NCI-H82 treated with DMSO at 0.1 percent for 48 hours (cell line): ENCODE results near the gene CACNA1E.

Experiments
- DNase-seq: peaks from one replicate; lab custom pipeline; 2025; ENCODE audit not compliant: unreplicated experiment; lab: John Stamatoyannopoulos, UW

Gene CACNA1E

DNA sequence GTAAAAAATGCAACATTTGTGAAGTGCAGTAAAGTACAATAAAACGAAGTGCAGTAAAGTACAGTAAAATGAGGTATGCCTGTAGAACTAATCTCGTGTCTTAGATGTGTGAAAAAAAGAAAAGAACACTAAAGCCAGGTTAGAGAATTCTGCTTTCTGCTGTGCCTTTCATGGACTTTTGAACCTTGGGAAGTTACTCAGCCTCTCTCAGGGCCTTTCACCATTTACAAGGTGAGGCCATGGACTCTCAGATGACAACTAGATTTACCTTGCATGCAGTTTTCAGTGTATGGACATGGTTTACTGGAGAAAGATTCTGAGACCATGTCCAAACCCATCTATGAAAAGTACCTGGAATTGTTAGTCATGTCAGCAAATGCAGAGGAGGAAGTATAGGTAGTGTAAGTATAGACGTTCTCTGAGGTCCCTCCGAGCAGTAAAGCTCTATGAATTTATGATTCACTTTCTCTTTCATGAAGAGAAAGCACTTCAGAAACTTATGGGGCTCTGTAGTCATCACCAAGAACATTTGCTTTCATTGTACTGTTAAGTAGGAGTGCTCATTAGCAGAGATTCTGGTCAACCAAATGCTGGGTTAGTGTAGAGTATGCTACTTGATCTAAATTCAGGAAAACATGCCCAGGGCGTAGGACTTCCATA is 143.1 kb downstream of the CACNA1E start:
- no peak for DNase-seq

DNA sequence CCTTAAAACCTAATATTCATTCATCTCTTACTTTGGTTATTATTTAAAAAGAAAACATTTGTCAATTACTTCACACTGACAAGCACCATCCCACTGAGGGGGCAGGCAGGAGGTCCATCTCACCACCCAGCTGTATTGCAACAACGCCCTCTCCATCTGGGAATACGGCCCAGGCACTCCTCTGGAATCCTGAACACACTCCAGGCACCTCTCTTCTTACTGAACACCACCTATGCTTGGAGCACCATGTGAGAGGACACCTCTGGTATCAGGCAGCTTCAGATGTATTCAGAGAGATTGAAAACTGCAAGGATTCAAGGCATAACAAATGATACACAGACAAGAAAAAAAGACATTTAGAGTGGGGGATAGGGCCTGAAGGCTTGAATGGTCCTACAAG is 147.1 kb downstream of the CACNA1E start:
- DNase-seq: no peak

DNA sequence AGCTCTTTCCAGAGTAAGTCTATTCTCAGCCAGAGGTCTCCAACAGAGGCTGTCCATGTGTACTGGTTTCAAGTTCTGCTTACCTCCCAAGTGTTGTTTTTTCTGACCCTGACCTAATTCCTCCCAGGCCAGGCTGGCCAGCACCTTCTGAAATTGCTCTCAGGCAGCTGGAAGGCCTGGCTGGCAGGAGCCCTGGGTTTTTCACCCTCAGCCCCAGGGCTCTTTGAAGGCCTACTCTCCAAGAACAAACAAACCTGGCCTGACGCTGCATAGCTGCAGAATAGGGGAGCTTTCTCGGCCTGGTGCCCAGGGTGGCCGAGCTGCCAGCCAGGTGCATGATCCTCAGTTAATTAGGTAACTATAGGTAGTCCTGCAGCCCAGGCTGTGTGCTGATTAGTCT is 147.5 kb downstream of the CACNA1E start:
- DNase-seq: no peak

DNA sequence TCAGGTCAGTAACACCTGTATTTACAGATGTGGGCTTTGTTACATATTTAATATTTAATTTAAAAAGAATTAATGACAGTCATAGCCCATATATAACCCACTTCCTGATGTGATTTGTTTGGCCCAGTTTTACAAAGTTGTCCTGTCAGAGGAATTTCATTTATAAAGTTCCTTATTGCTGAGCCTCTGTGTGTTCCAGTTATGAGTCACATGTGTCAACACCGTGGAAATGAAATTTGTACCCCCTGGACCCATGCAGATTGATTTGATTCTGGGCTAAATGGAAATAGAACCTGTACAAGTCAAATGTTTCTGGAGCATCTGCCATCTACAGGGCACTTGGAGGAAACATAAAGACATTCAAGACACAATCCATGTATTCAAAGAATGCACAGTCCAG is 149.2 kb downstream of the CACNA1E start:
- DNase-seq: no peak

DNA sequence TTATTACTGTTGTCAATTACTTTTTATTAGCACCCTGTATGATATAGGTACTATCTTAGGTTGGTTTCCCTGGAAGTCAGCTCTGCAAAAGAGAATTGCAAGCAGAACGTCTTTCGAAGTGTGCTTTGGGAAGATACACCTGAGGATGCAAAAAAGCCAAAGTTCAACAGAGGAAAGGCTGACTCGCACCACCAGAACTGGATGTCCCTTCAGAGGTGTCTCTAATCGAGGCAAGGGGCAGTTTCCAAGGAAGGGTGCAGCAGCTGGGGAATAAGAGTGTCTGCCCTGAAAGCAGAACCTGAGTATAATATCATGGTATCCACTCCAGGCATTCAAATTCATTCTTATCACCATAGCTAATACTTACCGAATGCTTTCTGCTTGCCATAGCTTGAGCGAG is 149.6 kb downstream of the CACNA1E start:
- no peak for DNase-seq

DNA sequence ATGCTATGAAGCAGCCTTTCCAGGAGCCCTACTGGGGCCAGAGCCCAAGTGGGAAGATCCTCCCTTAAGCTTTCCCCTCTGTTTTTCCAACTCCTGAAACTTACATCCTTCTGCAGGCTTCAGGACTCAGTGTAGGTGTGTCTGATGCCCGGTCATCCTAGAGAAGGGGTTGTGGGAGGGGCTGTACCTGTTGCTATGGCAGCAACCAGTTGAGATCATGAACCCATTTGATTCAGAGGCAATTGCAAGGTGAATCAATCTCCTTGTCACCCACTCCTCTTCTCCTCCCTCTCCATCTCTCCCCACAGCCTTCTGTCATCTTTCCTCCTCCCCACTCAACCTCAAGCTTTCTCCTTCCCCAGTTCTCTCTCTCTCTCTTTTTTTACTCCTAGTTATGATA is 151.8 kb downstream of the CACNA1E start:
- DNase-seq: no peak

DNA sequence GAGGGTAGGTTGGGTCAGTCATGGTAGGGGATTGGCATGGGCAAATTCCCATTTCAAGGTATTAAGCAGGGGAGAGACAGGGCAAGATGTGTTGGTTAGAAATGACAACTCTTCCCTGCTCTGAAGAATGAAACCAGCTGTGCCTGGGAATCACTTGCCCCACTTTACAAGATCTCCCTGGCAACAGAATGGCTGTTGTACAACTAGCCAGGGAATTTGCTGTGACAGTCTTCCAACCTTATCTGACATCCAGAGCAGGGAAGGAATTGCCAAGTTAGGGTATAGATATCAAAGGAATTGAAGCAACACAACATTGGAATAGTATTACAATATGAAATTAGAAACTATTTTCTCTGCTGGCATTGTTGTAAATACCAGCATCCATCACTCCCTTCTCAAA is 154.7 kb downstream of the CACNA1E start:
- DNase-seq: no peak

DNA sequence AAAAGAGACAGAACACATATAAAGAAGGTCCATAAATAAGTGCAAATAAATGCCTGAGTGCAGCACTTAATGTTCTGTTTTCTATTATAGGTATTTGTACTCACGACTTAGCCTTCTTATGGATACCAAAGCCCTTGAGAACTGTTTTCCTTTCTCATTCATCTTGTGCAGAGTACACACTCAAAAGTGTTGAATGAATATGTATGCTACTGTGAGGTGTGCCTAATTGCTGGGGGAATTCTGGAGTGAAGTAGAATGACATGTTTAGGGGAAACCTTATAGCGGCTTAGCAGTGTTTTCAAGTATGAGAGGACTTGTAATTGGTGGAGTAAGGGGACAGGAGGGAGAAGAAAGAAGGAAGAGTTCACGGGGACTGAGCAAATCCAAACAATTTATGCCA is 157.6 kb downstream of the CACNA1E start:
- DNase-seq: no peak

DNA sequence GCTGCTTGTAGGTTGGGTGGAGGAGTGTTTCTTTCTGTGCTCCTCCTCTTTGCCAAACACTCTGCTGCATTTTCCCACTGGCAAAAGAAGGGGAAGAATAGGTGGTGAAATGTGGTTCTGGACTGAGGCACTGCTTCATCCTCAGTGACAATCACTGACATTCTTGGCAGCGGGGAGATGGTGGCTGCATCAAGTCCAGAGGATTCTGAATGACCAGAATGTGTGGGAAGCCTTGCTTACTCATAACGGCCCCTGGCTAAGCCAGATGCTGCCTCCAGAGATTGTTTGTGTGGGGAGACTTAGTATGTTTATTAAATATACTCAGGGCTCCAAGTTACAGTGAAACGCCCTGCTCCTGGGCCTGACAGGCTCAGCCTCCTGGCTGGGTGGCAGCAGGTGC is 160.3 kb downstream of the CACNA1E start:
- no peak for DNase-seq

DNA sequence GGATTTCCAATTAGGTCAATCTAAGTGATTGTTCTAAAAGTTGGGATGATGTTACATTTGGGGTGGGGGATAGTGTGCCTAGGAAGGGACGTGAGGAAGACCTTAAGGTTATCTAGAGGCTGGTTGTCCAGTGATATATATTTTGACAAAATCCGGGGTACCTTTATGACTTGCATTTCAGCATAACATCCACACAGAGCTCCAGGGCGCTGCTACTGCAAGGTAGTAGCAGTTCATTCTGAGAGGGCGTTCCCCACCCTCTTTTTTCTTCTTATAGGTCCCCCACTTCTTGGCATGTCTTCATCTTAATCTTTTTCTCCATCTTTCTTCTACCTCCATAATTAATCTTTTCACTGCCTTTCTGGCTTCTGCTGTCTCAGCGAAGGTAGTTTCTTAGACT is 161.9 kb downstream of the CACNA1E start:
- DNase-seq: no peak

DNA sequence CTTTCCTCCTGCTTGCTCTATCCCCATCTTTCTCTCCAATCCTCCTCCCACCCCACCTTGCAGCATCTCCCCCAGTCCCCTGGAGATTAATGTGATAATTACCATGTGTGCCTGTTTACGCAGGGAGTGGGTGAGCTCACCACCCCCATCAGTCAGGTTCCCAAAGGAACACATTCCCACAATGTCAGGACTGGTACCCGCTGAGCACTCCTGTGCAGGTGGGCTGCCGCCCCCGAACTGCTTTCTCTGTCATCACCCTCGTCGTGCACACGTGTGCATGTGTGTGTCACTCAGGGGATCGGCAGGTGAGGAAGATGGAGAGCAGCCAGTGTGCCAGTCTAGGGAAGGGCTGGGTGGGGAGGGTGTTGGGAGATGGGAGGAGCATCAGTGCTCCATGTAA is 163.4 kb downstream of the CACNA1E start:
- DNase-seq: no peak

DNA sequence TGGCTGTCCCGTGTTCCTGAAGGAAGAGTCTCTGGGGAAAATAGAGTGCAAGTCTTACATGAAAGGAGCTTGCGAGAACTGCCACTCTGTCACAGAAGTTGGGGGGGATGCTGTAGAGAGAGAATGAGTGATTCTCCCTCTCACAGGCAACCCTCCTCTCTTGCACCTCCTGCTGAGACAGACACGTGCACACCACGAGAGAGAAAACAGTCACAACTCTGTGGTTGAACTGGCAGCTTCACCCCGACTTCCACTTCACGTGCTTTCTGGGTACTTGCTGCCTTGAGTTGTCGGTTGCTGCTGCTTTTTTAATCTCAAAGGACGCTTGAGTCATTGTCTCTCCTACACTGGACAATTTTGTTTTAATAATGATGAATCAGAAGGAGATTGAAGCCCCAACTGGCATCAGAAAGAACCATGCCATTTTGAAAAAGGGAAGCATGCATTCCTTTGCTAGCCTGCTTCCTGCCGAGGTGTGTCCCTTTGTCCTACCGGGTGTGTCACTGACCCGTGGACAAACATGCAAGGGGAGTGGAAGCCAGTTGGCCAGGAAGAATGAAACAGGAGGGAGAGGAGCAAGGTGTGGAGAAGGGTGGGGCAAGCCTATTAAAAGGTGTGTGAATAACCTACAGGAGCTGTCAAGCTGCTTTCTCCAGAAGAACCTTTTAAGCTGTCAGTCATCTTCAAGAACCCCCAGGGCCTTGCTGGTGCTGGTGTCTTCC is 164.2 kb downstream of the CACNA1E start:
- no peak for DNase-seq

DNA sequence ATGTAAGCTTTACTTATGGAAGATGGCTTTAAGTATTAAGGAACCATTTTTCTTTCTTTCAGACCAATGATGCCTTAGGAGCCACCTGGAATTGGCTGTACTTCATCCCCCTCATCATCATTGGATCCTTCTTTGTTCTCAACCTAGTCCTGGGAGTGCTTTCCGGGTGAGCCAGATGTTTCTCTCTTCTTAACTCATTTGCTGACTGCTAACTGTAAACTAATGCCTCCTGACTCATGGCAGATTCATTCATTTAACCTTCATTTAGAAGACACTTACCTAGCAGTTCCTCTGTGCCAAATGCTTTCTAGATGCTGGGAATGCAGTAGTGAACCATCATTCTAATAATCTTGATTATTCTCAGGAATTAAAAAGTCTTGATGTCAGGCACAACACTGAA is 168.0 kb downstream of the CACNA1E start:
- DNase-seq: no peak

DNA sequence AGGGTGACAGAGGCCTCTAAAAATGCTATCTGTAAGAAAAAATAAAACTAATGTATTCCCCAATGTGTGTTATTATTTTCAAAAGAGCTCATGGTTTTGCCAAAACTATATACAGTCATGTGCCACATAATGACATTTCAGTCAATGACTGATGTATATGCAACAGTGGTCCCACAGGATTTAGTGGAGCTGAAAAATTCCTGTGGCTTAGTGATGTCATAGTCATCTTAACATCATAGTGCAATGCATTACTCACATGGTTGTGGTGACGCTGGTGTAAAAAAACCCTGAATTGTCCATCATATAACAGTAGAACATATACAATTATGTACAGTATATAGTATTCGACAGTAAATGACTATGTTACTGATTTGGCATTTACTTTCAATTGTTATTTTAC is 172.4 kb downstream of the CACNA1E start:
- DNase-seq: no peak

DNA sequence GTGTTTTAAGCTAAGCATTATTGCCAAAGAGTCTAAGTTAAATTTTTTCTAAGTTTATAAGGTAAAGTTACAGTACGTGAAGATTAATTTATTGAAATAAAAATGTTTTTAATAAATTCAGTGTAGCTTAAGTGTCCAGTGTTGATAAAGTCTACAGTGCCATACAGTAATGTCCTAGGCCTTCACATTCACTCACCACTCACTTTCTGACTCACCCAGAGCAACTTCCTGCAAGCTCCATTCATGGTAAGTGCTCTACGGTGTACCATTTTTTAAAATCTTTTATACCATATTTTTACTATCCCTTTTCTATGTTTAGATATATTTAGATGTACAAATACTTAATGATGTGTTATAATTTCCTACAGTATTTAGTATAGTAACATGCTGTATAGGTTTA is 173.2 kb downstream of the CACNA1E start:
- DNase-seq: no peak

DNA sequence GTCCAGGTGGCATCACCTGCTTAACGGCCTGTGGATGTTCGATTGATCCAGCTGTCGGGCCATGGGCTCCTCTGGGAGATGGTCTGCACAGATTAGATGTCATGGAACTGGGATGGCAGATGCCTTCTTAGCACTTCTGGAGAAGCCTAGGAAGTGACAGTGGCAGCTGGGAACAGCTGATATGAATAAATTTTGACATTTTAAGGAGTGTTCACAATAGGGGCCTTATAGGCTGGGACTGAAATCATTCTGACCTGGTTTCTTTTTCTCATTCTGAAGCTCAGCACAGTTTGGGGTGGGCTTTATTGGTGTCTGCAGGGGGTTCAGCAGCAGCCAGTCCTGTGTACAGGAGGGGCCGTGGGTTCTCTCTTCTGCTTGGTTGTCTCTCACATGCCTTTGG is 175.3 kb downstream of the CACNA1E start:
- no peak for DNase-seq

DNA sequence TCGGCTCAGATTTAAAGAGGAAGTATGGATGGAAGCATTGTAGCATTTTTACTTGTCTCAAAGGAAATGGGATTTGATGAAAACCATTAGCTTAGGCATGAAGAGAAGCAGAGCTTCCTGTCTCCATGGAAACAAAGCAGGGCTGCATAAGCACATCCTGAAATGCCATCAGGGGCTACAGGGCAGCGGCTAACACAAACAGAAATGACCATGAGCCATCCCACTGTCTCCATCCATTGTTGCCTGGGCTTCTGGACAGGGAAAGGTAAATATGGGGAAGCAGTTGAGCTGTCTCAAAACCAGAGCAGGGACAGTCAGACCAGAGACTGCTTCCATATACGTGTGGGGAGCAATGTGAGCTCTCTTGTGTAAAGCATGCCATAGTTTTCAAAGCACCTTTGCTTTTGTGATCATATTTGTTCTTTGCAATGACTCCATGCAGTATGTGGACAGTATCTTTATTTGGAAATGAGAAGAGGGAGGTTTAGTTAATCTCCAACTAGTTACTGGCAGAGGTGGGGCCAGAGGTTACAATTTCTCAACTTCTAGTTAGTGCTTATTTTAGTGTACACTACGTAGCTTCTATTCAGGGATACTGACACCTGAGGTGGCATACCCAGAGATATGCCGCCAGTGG is 176.1 kb downstream of the CACNA1E start:
- DNase-seq: no peak

DNA sequence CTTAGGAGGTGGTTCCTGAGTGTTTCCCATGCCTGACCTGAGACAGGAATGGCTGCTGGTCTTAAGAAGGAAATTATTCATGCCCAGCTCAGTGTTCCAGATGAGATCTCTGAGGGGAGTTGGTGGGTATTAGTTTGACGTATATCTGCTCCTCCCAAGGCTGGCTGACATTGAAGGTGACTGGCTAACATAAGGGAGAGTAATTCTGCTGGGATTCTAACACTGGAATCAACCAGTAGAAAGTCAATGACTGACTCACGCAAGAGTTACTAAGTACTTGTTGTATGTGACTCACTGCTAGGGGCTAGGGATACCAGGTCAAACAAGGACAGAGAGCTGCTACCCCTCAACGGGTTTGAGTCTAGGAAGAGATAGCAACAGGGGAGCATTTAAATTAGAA is 177.3 kb downstream of the CACNA1E start:
- DNase-seq: no peak

DNA sequence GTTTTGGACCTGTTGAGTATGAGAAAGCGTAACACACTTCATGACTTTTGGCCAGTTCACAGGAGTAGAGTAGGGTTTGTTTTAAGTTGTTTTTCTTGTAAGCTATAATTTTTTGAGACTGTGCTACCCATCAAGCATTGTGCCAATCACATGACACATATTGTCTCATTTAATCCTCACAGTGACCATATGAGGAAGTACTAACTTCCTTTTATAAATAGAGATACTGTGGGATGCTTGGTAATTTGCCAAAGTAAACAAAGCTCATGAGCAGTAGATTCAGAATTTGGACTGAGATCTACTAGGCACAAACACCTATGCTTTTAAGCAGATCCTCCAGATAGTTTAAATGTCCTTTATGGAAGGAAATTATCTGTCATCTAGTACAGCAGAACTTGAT is 178.3 kb downstream of the CACNA1E start:
- DNase-seq: no peak

DNA sequence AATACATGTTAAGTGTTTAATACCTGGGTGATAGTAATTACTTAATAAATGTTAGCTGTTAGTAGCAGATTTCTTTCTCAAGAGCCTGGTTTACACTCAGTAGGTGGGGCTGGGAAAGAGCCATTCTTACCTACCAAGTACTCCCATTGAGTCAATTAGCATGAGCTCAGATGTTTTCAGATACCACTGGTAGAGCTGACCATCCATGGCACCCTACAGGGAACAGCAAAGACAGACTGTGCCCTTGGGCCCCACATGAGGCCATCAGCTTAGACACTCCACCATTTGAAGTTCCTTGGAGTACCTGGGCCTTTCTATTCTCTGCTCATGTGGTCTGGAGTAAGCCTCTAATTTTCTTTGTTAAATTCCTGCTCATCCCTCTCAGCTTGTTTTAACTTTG is 179.3 kb downstream of the CACNA1E start:
- DNase-seq: no peak

DNA sequence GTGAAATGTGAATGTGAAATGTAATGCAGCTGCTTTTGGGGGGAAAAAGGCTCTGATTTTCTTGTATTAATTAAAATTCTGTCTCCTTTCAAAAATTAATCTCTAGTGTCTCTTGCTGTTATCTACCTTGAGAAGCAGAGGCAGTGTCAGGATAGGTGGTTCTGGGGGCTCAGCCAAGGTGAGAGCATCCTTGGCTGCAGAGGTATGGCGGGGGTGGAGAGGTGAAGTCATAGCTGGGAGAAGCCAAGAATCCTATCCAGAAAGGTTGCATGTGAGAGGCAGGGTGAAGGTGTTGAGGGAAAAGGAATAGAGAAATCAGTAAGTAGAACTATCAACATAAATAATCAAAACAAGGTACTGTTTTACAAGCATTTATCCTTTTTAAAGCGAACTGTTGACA is 181.2 kb downstream of the CACNA1E start:
- DNase-seq: no peak

DNA sequence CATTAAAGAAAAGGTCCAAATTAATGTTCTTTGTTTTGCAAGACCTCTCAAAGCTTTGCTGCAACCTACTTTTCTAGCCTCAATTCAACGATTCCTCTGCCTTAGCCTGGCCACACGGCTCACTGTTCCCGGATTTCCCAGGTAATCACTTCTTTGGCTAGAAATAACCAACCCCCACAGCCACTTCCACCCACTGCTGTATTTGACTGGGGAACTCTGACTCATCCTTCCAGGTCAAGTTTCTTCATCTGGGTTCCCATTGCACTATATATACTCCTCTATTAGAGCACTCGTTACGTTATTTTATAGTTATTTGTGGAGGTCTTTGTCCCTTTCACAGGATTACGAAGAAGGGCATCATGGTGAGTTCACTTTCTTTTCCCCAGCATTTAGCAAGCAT is 185.9 kb downstream of the CACNA1E start:
- no peak for DNase-seq

DNA sequence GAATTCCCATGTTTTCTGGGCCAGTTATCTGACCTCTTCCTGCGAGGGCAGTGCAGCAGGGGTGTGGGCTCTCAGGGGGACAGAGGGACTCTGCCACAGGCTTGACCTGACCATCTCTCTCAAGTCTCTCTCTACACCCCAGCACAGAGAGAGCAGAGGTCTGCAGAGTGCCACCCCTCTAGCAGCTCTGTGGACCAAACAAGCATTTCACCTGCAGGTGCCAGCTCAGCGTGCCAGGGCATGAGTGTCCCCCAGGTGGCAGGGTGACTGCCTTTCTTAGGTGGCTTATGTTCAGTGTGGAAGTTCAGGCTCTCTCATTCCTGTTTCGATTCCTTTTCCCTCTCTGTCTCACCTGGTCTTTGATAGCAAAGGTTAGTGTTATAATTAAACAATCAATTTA is 191.3 kb downstream of the CACNA1E start:
- DNase-seq: no peak
